ENCODE results near the gene ZNF771.

The ZNF771 gene

DNA sequence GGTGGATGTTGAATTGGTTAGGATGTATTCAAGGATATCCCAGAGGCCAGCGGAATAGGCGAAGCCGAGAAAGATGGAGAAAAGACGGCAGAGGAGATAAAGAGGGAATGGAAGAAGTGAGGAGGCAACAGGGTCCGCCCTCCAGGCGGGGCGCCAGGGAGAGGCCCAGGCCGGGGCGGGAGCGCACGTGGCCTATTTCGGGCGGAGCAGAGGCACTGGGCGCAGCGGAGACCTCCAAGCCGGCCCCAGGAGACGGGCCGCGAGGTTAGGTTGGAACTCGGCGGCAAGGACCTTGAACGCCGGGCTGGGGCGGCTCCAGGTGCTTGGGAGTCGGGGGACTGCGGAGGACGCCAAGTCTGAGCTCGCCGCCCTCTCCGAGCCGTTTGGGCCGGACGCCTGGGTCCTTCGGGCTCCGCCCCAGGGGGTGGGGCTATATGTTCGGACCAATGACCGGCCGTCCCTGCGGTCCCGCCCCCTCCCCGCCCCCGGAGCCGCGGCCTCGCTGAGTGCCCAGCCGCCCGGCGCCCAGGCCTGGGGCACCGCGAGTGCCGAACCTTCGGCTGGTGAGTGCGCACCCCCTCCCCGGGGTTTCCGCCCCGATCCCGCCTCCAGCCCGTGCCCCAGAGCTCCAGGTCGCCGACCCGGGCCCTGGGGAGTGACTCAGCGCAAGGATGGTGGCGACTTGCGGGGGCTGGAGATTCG lies at the start of gene ZNF771:
Gene ZNF771, plus strand, starts transcription at position 505 of the 702 bp plus-strand sequence. CDS start 448 bp downstream, outside the sequence.
- peak; percentile 93 for DNase-seq

DNA sequence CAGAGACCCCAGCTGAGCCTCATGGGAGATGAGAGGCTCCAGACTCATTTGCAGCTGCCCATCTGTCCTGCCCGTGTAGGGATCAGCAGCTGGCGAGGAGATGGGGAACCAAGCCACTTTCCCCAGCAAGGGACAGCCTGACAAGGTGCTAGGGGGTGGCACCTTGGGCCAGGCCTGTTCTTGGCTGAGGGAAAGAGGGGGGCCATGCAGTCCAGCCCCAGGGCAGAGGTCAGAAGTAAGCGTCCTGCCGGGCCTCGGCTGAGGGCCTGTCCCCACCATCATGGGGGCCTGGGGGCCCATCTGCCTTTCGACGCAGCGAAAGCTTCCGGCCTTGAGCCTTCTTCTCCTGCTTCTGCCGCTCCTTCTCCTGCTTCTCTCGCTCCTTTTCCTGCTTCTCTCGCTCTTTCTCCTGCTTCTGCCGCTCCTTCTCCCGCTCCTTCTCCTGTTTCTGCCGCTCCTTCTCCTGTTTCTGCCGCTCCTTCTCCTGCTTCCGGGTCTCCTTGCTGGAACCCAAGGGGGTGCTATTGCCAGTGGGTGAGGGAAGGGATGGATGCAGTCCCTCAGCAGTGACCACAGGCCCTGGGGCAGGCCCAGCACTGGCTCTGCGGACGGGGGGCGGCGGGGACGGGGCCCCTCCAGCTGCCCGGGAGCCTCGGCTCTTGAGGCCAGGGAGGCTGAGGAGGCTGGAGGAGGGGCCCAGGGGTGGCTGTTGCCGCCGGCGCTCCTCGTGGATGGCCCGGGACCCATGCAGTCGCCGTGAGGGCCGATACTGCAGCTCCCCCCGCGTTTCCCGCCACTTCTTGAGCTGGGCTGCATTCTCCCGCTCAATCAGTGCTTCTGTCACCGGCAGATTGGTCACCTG lies 49.5 kb upstream of the ZNF771 start:
- no peak for DNase-seq

DNA sequence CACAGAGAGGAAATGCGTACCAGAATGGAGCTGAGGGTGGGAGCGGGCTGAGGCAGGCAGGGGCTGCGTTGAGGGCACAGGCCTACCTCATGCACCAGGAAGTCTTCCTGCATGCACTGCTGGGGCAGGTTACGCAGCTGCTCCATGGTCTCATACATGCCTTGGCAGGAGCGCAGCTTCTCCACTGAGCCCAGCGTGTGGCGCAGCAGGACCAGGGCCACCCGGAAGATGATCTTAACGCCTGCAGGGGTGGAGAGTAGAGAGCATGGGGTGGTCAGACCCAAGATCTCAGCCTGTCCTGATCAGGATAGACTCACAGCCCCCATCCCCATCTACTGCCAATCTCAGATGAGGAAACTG lies 48.8 kb upstream of the ZNF771 start:
- no peak for DNase-seq

DNA sequence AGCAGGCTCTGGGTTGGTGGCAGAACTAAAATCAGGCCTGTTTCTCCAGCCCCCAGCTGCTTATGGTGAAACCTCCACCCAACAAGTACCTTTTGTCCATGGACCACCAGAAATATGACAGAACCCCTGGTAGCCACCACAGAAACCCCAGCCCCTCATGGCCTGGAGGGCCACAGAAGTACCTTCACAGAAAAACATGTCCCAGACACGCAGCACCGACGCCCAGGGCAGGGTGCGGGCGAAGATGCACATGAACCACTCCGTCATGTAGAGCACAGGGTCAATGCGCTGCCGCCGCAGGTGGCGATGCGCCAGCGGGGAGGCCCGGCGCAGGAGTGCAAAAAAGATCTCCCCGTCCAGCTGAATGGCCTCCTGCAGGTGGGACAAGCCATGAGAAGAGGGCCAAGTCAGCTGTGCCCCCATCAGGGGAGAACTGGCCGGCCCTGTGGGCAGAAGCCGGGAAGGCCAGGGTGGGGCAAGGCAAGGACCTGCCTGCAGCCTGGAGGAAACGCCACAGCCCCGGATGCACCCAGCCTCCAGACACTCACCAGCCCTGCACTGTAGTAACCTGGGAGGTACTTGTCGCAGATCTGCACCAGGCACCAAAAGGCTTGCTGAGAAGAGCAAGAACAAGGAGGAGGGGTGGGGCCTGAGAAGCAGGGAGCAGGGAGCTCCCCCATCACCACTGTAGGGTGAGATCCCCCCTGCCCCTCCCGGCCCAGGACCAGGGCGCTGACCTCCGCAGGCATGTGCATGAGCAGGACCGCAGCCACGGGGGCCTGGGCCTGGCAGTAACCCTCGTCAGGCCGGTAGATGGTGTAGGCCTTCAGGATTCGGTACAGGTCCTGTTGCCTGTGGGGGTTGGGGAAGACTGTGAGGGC lies 48.2 kb upstream of the ZNF771 start:
- DNase-seq = no peak

DNA sequence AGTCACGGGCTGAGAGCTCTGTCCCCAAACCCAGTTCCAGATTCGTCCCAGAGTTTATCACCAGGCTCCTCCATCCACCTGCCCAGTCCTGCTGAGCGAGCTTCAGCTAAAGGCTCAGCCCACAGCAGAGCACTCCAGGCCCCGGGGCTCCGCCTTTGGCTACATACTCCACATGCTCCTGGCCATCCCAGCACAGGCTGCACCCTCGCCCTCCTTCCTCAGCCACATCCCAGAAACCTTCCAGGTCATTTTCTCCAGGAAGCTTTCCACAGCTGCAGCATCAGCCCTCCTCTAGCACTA lies 47.6 kb upstream of the ZNF771 start:
- no peak for DNase-seq

DNA sequence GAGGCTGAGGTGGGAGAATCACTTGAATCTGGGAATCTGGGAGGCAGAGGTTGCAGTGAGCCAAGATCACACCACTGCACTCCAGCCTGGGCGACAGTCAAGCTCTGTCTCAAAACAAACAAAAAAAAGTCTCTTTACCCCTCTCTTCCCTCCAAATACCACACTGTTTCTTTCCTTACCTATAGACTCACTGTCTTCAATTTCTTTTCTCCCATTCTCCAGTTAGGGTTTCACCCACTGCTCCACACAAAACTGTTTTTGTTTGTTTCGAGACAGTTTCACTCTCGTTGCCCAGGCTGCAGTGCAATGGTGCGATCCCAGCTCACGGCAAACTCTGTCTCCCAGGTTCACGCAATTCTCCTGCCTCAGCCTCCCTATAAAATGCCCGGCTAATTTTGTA lies 46.2 kb upstream of the ZNF771 start:
- no peak for DNase-seq

DNA sequence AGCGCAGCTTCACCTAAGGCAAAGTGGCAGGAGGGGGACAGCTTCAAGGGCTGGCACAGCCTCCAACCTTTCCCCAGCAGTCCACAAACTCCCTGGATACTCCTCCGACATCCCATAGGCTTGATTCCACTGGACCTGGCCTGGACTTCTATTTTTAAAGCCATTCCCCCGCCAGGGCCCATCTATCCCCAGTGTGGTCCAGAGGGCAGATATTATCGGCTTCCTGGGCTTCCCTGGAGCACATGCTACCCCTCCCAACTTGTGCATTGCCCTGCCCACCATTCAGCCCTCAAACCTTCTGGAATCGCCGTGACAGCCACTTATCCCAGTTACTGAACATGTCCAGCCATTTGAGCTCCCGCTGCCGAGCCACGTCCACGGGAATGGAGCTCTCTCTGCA lies 42.2 kb upstream of the ZNF771 start:
- no peak for DNase-seq

DNA sequence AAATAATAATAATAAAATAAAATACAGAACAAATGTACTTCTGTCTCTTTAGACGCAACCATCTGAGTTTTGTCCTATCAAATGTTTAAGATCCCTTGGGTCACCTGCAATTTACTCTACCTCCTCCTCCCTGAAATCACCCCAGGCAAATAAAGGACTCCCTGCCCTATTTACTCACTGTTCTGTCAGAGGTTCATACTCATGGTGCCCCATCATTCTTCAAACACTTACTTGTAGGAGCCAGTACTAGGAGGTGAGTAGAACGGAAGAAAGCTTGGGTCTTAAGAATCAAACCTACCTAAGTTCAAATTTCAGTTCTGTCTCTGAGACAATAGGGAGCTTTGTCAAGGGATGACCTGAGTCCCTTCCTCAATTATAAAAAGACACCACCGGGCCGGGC lies 40.9 kb upstream of the ZNF771 start:
- DNase-seq = no peak

DNA sequence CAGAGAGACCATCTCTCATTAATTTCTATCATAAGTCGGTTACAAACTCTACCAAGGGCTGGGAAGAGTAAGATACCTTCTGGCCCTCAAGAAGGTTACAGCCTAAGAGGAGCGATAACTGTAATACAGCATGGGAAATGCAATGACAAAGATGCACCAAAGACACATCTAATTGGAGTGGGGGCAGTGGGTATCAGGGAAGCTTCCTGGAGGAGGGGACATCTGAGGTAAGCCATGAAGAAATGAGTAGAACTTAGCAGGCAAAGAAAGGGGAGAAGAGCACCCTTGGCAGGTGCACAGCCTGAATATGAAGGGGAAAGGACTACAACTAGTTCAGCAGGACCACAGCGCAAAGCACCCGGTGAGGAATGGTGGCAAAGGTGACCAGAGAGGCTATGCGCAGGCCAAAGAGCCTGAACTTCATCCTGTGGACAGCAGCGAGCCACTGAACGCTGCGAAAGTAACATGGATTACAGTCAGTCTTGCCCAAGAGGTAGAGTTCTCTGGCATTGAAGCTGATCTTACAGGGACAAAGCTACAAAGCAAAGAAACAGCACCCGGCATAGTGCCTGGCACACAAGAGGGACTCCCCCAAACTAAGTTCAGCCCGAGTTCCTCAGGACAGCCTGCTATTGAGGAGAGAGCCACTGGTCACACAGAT lies 39.9 kb upstream of the ZNF771 start:
- DNase-seq = no peak

DNA sequence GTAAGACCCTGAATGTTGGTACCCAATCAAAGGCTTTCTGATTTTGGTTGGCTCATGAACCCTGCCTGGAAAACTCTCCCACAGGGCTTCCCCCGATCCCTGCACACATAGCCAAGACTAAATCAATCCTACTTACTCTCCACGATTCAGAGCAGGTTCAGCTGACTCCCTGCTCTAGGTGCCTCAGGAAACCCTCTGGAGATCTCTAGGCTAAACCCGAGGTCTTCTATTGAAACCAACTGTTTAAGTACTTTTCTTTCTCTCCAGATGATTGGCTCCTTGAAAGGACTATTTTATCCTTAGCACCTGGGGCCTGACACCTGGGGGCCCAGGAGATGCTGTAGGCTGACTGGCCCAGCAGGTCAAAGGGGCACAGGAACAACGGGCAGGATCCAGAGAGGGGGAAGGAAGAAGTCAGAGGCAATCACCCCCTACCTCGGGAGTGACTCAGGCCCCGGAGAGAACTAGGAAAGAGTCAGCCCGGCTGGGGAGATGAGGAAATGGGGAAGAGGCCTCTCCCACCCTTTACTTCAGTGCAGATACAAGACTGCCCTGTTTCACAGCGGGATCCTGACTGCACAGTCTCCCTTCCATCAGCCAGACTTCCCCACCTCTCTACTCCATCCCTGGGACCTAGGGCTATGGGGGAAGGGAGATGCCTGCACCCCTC lies 39.1 kb upstream of the ZNF771 start:
- DNase-seq = no peak

DNA sequence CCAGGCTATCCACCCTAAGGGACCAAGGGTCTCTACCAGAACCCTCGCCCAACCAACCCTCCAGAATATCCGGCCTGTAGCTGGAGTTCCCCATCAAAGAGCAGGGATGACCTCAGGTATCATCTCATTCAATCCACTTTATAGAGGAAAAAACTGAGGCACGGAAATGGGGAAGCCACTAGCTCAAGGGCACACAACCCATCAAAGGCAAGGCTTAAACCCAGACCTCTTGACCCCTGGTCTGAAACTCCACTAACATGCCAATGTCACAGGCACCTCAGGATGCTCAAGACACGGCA lies 38.7 kb upstream of the ZNF771 start:
- DNase-seq = no peak

DNA sequence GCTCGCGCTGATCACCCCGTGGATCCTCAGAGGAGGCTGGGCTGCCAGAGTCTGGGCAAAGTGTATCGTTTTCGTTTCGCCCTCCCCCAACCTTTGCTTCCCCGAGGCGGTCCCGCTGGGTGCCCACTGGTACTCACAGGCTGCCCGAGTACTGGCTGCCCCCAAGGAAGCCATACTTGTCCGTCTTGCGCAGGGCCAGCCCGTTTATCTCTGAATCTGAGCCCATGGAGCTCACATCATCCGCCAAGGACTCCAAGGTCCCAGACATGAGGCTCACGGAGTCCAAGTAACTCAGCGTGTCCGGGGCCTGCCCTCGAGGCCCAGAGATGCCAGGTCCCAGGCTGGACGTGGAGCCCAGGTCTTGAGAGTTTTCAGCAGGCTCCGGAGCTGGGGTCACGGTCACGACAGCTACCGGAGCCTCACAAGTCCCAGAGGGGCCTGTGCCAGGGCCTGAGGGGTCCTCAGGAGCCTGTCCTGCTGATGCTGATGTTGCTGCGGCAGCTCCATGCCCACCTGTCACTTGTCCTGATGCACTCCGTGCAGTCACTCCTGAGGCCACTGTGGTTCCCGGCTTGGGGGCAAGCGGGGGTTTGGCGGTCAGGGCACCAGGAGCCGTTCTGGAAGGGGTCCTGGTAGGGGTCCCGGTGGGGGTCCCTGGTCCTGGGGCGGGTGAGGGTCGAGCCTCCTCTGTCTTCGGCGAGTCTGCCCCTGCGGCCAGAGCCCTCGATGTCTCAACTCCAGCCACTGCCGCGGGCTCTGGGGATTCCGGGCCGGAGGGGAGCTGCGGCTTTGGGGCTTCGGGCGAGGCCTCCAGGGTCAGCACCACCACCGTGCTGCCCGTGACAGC lies 38.1 kb upstream of the ZNF771 start:
- peak; percentile 25 for DNase-seq

DNA sequence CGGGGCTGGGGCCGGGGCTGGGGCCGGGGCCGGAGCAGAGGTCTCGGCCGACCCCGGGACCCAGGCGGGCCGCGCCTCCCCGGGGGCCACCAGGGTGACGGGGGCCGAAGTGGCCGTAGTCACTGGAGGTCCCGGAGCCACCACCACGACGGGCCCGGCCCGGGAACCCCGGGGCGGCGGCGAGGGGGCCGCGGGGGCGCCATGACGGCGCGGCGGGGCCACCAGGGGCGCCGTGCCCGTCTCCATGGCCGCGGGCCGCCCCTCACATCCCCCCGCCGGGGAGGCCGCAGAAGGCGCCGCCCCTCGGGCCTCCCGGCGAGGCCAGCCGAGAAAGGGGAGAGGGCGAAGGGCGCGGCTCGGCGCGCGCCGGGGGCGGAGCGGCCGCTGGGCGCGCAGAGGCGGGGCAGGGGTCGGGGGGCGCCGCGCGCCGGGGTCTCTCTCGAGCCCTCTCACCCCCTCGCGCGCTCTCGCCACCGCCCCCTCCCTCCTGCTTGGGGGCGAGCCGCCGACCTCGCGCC lies 37.4 kb upstream of the ZNF771 start:
- DNase-seq = no peak

DNA sequence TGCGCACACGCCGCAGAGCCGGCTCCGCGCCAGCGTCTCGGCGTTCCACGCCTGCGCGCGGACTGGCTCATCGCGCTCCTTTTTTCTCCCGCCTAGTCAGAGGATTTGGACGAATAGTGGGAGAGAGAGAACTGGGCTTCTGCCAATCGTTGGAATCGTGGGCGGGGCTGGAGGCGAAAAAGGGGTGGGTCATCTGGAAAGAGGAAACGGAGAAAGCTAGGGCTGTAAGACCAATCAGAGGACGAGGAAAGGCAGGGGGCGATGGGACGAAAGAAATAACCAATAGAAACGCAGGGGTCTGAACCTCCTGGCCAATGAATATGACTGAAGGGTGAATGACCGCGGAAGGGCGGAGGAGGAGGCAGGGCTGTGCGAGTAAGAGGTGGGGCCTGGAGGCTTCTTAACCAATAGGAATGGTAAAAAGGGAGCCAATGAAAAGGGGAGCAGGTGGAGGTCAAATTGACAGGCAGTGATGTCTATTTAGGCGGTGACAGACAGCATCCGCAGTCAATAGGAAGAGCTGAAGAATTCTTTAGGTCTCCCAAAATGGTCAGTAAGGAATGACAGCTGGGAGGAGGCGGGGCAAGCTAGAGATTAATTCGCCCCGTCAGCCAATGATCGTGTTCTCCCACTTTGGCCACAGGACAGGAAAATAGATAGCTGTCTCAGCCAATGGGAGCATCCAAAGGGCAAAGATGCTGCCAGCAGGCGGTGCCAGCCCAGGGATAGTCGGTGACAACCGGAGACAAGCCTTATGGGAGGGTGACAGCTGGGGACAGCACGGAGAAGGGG lies 36.8 kb upstream of the ZNF771 start, which contains the start of gene TBC1D10B:
Gene TBC1D10B, minus strand, starts transcription at position 39 of the 792 bp plus-strand sequence. CDS start 311 bp downstream, outside the sequence.
- DNase-seq = peak; percentile 97

DNA sequence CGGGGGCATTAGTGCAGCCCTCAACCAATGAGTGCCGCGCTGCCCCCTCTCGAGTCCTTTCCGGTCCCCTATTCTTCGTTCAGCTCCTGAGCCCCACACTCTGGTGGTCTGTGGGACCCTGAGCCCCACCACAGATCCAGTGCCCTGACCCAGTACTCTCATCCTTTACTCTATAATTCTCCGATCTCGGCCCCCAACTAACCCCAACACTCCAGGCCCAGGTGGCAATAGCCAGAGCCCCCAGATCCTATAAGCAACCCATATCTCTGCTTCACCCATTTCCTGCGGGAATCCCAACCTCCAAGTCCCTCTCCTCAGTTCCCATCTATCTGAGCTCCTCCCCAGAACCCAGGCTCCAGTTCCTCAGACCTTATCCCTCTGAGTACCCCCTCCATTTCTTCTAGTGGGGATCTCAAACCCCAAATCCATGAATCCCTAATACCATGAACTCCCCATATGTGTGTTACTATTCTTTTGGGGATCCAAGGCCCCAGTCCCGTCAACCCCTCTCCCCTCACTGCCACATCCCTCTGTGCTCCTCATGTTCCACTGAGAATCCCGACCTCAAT lies 36.1 kb upstream of the ZNF771 start:
- no peak for DNase-seq

DNA sequence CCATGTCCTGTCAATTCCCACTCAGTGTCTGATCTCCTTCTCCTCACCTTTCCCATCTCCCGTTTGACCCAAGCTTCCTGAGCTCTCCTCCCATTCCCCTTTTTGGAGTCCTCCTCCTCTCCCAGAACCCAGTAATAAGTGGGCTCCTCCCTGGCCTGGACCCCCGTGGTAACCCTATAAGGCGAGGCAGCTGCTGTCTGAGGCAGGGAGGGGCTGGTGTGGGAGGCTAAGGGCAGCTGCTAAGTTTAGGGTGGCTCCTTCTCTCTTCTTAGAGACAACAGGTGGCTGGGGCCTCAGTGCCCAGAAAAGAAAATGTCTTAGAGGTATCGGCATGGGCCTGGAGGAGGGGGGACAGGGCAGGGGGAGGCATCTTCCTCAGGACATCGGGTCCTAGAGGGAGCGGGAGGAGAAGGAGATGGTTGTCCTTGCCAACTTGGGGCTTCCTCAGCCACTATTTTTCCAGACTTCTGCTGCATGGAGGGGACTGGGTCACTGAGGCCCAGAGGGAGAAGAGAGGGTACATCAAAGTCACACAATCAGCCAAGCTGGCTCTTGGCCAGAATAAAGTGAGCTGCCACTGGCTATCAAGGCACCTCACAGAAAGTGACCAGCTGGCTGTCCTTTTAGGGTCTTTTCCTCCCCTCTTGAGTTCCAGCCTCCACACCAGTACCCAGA lies 35.2 kb upstream of the ZNF771 start:
- DNase-seq = no peak

DNA sequence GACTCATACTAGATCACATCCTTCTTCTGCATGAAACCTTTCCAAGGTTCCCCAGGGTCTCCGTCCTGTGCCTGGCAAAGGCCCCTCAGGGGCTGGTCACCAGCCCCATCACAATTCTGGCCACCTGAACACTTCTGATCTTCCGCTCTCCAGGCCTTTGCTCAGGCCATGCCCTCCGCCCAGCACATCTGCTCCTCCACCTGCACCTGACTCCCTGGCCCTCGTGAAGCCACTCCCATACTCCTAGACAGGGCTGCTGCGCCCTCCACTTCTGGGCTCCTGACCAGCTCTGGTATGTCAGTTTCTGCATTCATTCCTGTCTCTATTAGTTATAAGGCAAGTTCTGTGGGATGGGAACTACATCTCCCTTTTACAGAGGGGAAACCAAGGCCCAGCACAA lies 34.7 kb upstream of the ZNF771 start:
- DNase-seq = no peak

DNA sequence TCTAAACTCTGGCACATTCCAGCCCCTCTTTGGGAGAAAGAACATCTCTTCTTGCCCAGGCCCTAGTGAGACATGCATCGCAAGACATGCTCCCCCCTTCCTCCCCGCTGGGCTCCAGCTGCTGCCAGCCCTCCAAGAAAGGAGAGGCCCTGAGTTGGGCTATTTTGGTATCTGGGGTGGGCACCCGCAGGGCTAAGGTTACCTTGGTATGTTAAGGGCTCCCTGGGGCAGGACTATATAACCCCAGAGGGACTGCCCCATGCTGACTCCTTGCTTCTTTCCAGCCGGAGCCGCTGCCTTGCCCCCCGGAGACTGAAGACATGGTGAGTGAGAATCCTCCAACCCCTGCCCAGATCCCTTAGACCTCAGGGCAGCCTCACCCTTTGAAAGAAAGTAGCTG lies 32.9 kb upstream of the ZNF771 start, which contains the start of gene MYL11:
Gene MYL11, plus strand, starts transcription at position 265 of the 400 bp plus-strand sequence. Its CDS starts 56 bp downstream, at position 321.
- DNase-seq = no peak

DNA sequence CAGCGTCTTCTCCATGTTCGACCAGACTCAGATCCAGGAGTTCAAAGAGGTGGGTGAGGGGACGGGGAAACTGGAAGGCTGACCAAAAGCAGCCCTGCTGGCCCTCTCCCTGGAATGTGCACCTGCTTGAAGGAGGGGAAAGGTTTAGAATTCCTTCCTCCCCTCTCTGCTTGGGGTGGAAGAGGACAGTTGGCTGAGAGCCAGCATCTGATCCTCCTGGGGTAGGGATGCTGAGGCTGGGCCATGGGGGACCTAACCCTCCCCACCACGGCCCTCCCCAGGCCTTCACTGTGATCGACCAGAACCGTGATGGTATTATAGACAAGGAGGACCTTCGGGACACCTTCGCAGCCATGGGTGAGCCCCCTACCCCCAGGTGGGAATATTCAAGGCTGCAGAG lies 31.5 kb upstream of the ZNF771 start:
- no peak for DNase-seq
